ENCODE results near the gene STXBP4. TPM values are rescaled to one million over a fixed set of nuclear protein-coding genes. Genes with fewer than 3 reads are reported as not detected.

STXBP4 gene
- total RNA-seq, 3 donors from 2014 or later (not counting 1 experiment from before 2014, with no cell fraction given) = 4.9 to 10.3 (median 7.6) TPM

- H3K9me3 ChIP-seq (ENCODE audit: control insufficient read depth, insufficient read depth, low read length) = no peaks in the 10 kb centered on the region
- H3K27me3 ChIP-seq (ENCODE audit: control insufficient read depth, insufficient read depth, low read length) = no peaks in the 10 kb centered on the region
- DNase-seq = no peak
- H3K36me3 Mint-ChIP-seq = no peaks in the 10 kb centered on the region
- peaks cover 0 to 4% of the 10 kb centered on the region in 2 donors for H3K9me3 Mint-ChIP-seq
- ATAC-seq = no peak
- no peak overlapping the region for H3K27ac Mint-ChIP-seq
- no peaks in the 10 kb centered on the region for H3K4me1 ChIP-seq (ENCODE audit: control insufficient read depth, insufficient read depth, low read length)
- no peaks in the 10 kb centered on the region for H3K36me3 ChIP-seq (ENCODE audit: control insufficient read depth, insufficient read depth, low read length)
- peaks cover 3 to 15% of the 10 kb centered on the region in 2 donors for H3K27me3 Mint-ChIP-seq (ENCODE audit: low read depth in 2 of 2)
- intact Hi-C loops (cut with micrococcal nuclease) = no loop called here
- no peak overlapping the region for H3K27ac ChIP-seq (ENCODE audit: low read length)
- no peak overlapping the region for H3K4me3 Mint-ChIP-seq
- H3K4me1 Mint-ChIP-seq = no peaks in the 10 kb centered on the region
- 57% methylated on average over 1 of the region's 2 CpGs for WGBS (ENCODE audit: insufficient coverage)
- H3K4me3 ChIP-seq (ENCODE audit: low read length) = no peak overlapping the region
- TF ChIP-seq CTCF (IDR thresholded peaks at IDR 0.05) = no peak
Observed at GRCh38 chr17:55200904-55201303, 232.3 kb downstream of the STXBP4 start.

GRCh38 chr17:55201308-55201932 lies 232.9 kb downstream of the STXBP4 start:
- WGBS (ENCODE audit: insufficient coverage) = 26% methylated on average over 4 of the region's 5 CpGs
- Mint-ChIP-seq H3K4me3 (no peak overlapping the region), H3K27me3 (ENCODE audit: low read depth in 2 of 2) (peaks cover 3 to 15% of the 10 kb centered on the region in 2 donors), H3K4me1 (no peaks in the 10 kb centered on the region), H3K36me3 (no peaks in the 10 kb centered on the region), H3K9me3 (peaks cover 0 to 4% of the 10 kb centered on the region in 2 donors), H3K27ac (no peak overlapping the region)
- Histone ChIP-seq H3K9me3 (ENCODE audit: control insufficient read depth, insufficient read depth, low read length) (no peaks in the 10 kb centered on the region), H3K36me3 (ENCODE audit: control insufficient read depth, insufficient read depth, low read length) (no peaks in the 10 kb centered on the region), H3K27ac (ENCODE audit: low read length) (no peak overlapping the region), H3K4me3 (ENCODE audit: low read length) (no peak overlapping the region), H3K4me1 (ENCODE audit: control insufficient read depth, insufficient read depth, low read length) (no peaks in the 10 kb centered on the region), H3K27me3 (ENCODE audit: control insufficient read depth, insufficient read depth, low read length) (no peaks in the 10 kb centered on the region)
- no peak for TF ChIP-seq CTCF (IDR thresholded peaks at IDR 0.05)
- DNase-seq (no peak), ATAC-seq (no peak)
- intact Hi-C loops (cut with micrococcal nuclease) = no loop called here

GRCh38 chr17:55202896-55203295 lies 234.3 kb downstream of the STXBP4 start:
- intact Hi-C loops (cut with micrococcal nuclease) = no loop called here
- TF ChIP-seq CTCF (IDR thresholded peaks at IDR 0.05) = no peak
- Histone ChIP-seq H3K27ac (ENCODE audit: low read length) (no peak overlapping the region), H3K9me3 (ENCODE audit: control insufficient read depth, insufficient read depth, low read length) (no peaks in the 10 kb centered on the region), H3K27me3 (ENCODE audit: control insufficient read depth, insufficient read depth, low read length) (no peaks in the 10 kb centered on the region), H3K36me3 (ENCODE audit: control insufficient read depth, insufficient read depth, low read length) (no peaks in the 10 kb centered on the region), H3K4me3 (ENCODE audit: low read length) (no peak overlapping the region), H3K4me1 (ENCODE audit: control insufficient read depth, insufficient read depth, low read length) (no peaks in the 10 kb centered on the region)
- no peak for ATAC-seq
- no peak for DNase-seq
- Mint-ChIP-seq H3K27ac (no peak overlapping the region), H3K9me3 (peaks cover 0 to 4% of the 10 kb centered on the region in 2 donors), H3K36me3 (no peaks in the 10 kb centered on the region), H3K4me1 (no peaks in the 10 kb centered on the region), H3K27me3 (ENCODE audit: low read depth in 2 of 2) (peaks cover 7 to 15% of the 10 kb centered on the region in 2 donors), H3K4me3 (no peak overlapping the region)
- 89% methylated on average over 2 of the region's 2 CpGs for WGBS (ENCODE audit: insufficient coverage)
